Epithelial cell of esophagus (primary cell): Measurements from ENCODE around the gene ELF4.

Source experiments
- DNase-seq: peaks from one replicate; pipeline ENCODE4 v3.0.0; 2010; ENCODE audit warnings: low read depth
- H3K4me3 ChIP-seq: 2 replicates; pipeline ENCODE4 v1.5.1; 2011; ENCODE audit warnings: mild to moderate bottlenecking, low read length, control low read depth
- TF ChIP-seq, protein P1 (sequence below): IDR thresholded peaks from 2 replicates; pipeline ENCODE4 v1.5.1; 2011; ENCODE audit warnings: low read depth, mild to moderate bottlenecking, low read length, control low read depth, inconsistent platforms; ENCODE audit not compliant: insufficient read depth; ENCODE audit errors: missing control alignments

Gene ELF4

GRCh38 chrX:130093271-130093670 is 17.0 kb downstream of the ELF4 start:
- TF ChIP-seq, protein P1, sequence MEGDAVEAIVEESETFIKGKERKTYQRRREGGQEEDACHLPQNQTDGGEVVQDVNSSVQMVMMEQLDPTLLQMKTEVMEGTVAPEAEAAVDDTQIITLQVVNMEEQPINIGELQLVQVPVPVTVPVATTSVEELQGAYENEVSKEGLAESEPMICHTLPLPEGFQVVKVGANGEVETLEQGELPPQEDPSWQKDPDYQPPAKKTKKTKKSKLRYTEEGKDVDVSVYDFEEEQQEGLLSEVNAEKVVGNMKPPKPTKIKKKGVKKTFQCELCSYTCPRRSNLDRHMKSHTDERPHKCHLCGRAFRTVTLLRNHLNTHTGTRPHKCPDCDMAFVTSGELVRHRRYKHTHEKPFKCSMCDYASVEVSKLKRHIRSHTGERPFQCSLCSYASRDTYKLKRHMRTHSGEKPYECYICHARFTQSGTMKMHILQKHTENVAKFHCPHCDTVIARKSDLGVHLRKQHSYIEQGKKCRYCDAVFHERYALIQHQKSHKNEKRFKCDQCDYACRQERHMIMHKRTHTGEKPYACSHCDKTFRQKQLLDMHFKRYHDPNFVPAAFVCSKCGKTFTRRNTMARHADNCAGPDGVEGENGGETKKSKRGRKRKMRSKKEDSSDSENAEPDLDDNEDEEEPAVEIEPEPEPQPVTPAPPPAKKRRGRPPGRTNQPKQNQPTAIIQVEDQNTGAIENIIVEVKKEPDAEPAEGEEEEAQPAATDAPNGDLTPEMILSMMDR = no peak
- no peak overlapping the region for H3K4me3 ChIP-seq
- DNase-seq = no peak

DNA sequence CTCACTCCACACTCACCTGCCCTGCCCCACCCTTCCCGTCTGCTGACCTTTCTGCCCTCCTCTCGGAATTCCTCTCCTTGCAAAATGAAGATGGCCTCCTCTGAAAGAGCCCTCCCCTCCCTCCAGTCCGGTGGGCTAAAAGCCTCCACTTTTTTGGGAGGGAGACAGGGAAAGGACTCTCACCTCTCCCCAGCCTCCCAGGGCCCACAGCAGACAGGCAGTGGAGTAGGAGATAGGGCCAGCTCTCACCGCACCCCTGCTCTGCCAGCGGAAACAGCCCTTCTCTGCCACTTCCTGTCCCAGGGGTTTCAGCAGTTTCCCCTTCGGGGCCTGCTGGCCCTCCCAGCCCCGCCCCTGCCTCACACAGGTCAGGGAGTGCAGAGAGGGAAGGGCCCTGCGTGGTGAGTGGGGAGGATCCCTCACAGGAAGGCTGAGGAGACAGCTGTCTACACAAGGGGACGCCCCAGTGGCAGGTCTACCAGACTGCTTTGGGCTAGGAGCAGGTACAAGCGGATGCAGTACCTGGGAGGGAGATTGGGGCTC is 18.2 kb downstream of the ELF4 start:
- TF ChIP-seq, protein P1 = no peak
- no peak overlapping the region for H3K4me3 ChIP-seq
- no peak for DNase-seq

- DNase-seq = no peak
- TF ChIP-seq, protein P1 = no peak
- H3K4me3 ChIP-seq = no peak overlapping the region
These were observed 19.9 kb downstream of the ELF4 start for GRCh38 chrX:130090364-130090763.

DNA sequence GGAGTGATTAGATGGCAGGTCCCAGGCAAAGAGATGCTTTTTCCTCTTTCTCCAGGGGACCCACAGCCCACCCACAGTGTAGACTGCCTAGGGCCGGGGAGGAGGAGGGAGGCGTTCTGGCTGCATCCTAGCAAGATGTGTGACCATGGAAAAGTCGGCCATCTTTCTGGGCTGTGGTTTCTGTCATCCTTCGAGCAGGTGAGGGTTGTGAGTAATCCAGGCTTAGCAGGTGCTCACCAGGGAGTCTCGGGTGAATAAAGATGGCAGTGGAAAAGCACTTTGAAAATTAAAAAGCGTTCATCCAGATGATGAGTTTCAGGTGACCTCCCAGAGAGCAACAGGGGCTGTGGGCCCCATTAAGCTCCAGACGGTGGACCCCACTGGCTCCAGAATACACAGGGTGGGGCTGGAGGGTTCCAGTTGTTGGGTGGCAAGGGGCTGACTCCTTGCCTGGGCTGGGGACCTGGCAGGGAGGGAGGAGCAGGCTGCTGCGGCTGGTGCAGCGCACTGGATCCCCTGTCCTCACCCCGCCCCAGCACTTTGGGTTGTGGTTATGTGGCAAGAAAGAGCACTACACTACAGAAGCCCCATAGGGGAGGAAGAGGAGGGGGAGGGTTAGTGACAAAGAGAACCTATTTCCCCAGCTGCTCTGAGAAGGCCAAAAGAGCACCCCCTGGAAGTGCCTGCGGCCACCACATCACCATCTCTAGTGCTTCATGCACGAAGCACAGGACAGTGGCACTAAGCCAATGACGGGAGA is 23.7 kb downstream of the ELF4 start:
- no peak overlapping the region for H3K4me3 ChIP-seq
- TF ChIP-seq, protein P1 = no peak
- no peak for DNase-seq

DNA sequence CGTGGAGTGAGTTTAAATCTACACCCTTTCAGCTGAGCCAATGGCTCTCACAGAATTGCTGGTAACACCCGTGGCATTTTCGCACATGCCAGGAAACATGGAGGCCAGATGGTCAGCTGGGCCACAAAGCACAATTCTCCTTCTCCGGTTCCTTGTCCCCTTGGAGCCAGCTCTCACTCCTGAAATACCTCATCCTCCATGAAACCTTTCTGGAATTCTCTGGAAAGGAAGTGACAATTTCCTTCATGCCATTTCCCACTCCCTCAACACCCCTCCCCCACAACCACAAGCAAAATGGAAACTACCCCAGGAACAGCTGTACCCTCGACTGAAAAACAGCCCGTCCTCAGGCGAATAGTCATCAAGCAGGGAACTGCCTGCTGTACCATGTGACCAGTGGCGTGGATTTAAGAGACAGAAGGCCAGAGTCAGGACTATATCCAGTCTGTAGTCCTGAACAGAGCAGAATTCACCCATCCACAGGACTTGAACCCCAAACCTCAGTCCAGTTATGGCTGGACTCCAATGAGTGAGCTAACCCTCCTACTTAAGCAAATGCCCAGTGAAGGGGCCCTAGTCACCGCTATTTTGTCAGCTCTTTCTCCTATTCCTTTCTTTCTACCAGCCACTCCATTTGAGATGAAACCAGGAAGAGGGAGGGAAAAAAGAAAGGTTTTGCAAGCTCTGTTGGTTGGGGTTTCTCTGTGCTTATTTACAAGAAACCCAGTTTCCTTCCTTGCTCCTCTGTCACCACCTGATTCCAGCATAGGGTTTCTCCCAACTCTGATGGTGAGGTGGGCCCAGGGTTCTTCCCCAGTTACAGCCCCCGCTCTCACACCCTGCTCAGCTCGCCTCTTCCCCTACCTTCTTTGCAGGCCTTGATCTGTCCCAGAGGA is 24.5 kb downstream of the ELF4 start:
- TF ChIP-seq, protein P1 = no peak
- DNase-seq = no peak
- no peak overlapping the region for H3K4me3 ChIP-seq

- H3K4me3 ChIP-seq = no peak overlapping the region
- no peak for DNase-seq
- TF ChIP-seq, protein P1 = no peak
These were observed 25.6 kb downstream of the ELF4 start for GRCh38 chrX:130084631-130085237.
